CD14-positive monocyte (primary cell): ENCODE results near the gene PTPRD. TPM values are rescaled to one million over a fixed set of nuclear protein-coding genes. Genes with fewer than 3 reads are reported as not detected.

Experiments
- DNase-seq, 3 donors: peaks; one replicate each; pipeline ENCODE4 v3.0.0-alpha.2; 2011 to 2022
- H2AFZ ChIP-seq: 2 replicates; pipeline ENCODE4 v1.6.0; 2012; ENCODE audit warnings: mild to moderate bottlenecking, low read depth, low read length, inconsistent platforms; ENCODE audit not compliant: insufficient read depth, poor library complexity, severe bottlenecking
- H3K27ac ChIP-seq, 2 donors: 1 replicate in 1 of 2; 2 replicates in 1 of 2; pipeline ENCODE4 v1.5.1; 2012 to 2013; ENCODE audit warnings: low read length in 2 of 2, control low read depth in 1 of 2, inconsistent platforms in 1 of 2, low read depth in 1 of 2, mild to moderate bottlenecking in 1 of 2
- H3K27me3 ChIP-seq, 2 donors: one replicate each; pipeline versions ENCODE4 v1.6.0 to v1.6.1; 2011 to 2013; ENCODE audit warnings: low read length in 2 of 2; ENCODE audit not compliant: control insufficient read depth in 2 of 2, insufficient read depth in 2 of 2
- H3K36me3 ChIP-seq, 2 donors: replicated peaks in 1 of 2; 1 replicate in 1 of 2; 2 replicates in 1 of 2; pipeline versions ENCODE4 v1.5.1 to v1.6.1; 2012 to 2013; ENCODE audit warnings: low read length in 2 of 2, control low read depth in 1 of 2, inconsistent platforms in 1 of 2, mild to moderate bottlenecking in 1 of 2; ENCODE audit not compliant: insufficient read depth in 2 of 2, control insufficient read depth in 1 of 2
- H3K4me1 ChIP-seq, 2 donors: 1 replicate in 1 of 2; 2 replicates in 1 of 2; pipeline versions ENCODE4 v1.5.1 to v1.6.1; 2012 to 2013; ENCODE audit warnings: low read length in 2 of 2, control low read depth in 1 of 2, inconsistent platforms in 1 of 2, mild to moderate bottlenecking in 1 of 2, moderate library complexity in 1 of 2; ENCODE audit not compliant: insufficient read depth in 2 of 2, control insufficient read depth in 1 of 2
- H3K4me2 ChIP-seq: replicated peaks from 2 replicates; pipeline ENCODE3; 2012; ENCODE audit warnings: low read length, moderate library complexity, mild to moderate bottlenecking; ENCODE audit not compliant: poor library complexity, severe bottlenecking; ENCODE audit errors: extremely low read depth
- H3K4me3 ChIP-seq, 3 experiments: fragments of 200-600 bp in 1 of 3; sonication (generic) in 1 of 3; replicated peaks in 1 of 3; 1 replicate in 2 of 3; 2 replicates in 1 of 3; pipeline ENCODE4 v1.5.1; 2011 to 2013; ENCODE audit warnings: low read length in 3 of 3, mild to moderate bottlenecking in 3 of 3, control low read depth in 2 of 3, low read depth in 2 of 3, inconsistent platforms in 1 of 3, moderate library complexity in 1 of 3
- H3K79me2 ChIP-seq: 2 replicates; pipeline ENCODE4 v1.6.0; 2012; ENCODE audit warnings: mild to moderate bottlenecking, control low read depth, inconsistent platforms, low read length, moderate library complexity; ENCODE audit not compliant: insufficient read depth
- H3K9ac ChIP-seq: 2 replicates; pipeline ENCODE4 v1.6.0; 2017; ENCODE audit warnings: low read length, mild to moderate bottlenecking; ENCODE audit not compliant: insufficient read depth, poor library complexity, severe bottlenecking
- H3K9me3 ChIP-seq, 2 donors: replicated peaks in 1 of 2; 1 replicate in 1 of 2; 2 replicates in 1 of 2; pipeline versions ENCODE4 v1.5.1 to v1.6.1; 2012 to 2013; ENCODE audit warnings: low read length in 2 of 2, control low read depth in 1 of 2; ENCODE audit not compliant: control insufficient read depth in 1 of 2, insufficient read depth in 1 of 2
- H4K20me1 ChIP-seq: 2 replicates; pipeline ENCODE4 v1.6.0; 2012; ENCODE audit warnings: mild to moderate bottlenecking, low read length, control low read depth, moderate library complexity; ENCODE audit not compliant: insufficient read depth
- H3K27ac Mint-ChIP-seq, 7 donors: one replicate each; pipeline ENCODE4 v1.8.0; 2020; ENCODE audit warnings: mild to moderate bottlenecking in 7 of 7, mixed read lengths in 7 of 7, moderate library complexity in 6 of 7, inconsistent platforms in 2 of 7
- H3K27me3 Mint-ChIP-seq, 3 donors: one replicate each; pipeline ENCODE4 v1.8.0; 2021 to 2022; ENCODE audit warnings: low read depth in 3 of 3, mild to moderate bottlenecking in 3 of 3, mixed read lengths in 3 of 3, moderate library complexity in 3 of 3, inconsistent platforms in 1 of 3
- H3K36me3 Mint-ChIP-seq, 2 donors: one replicate each; pipeline ENCODE4 v1.8.0; 2020; ENCODE audit warnings: mixed read lengths in 2 of 2, inconsistent platforms in 1 of 2, mild to moderate bottlenecking in 1 of 2
- H3K4me1 Mint-ChIP-seq: one replicate; pipeline ENCODE4 v1.8.0; 2020; ENCODE audit warnings: mild to moderate bottlenecking, mixed read lengths
- H3K4me3 Mint-ChIP-seq, 2 donors: one replicate each; pipeline ENCODE4 v1.8.0; 2020; ENCODE audit warnings: mild to moderate bottlenecking in 2 of 2, mixed read lengths in 2 of 2, moderate library complexity in 1 of 2
- H3K9me3 Mint-ChIP-seq, 7 donors: one replicate each; pipeline ENCODE4 v1.8.0; 2020 to 2022; ENCODE audit warnings: mixed read lengths in 7 of 7, mild to moderate bottlenecking in 6 of 7, moderate library complexity in 6 of 7, inconsistent platforms in 2 of 7
- WGBS: methylation state at CpG from one replicate; pipeline ENCODE4 v1.1.5; 2013; ENCODE audit warnings: missing lambda C conversion rate; ENCODE audit not compliant: insufficient coverage; 5-methylcytosine and 5-hydroxymethylcytosine counted together
- intact Hi-C, 2 donors: fragments of 100-400 bp; cut with micrococcal nuclease; formaldehyde crosslinking; loops; one replicate each; pipeline versions ENCODE4 v1.15.0 to v1.15.1; 2023
- polyA plus RNA-seq, 3 donors: library from polyadenylated mRNA; depleted of rRNA in 1 of 3; unstranded in 2 of 3; stranded (reverse) in 1 of 3; fragments of 300-500 nt in 2 of 3; fragments of >200 nt in 1 of 3; fragmentation: Illumina TruSeq in 2 of 3; gene quantifications; 1 replicate in 2 of 3; 2 replicates in 1 of 3; pipeline ENCODE4 v1.2.3, GENCODE V29; 2012 to 2021
- TF ChIP-seq, protein P1 (sequence below): fragments of 200-600 bp; IDR thresholded peaks from one replicate; pipeline ENCODE4 v1.8.0; 2022; ENCODE audit warnings: antibody characterized with exemption, mild to moderate bottlenecking

Gene PTPRD
- polyA plus RNA-seq, 3 donors: not detected

DNA sequence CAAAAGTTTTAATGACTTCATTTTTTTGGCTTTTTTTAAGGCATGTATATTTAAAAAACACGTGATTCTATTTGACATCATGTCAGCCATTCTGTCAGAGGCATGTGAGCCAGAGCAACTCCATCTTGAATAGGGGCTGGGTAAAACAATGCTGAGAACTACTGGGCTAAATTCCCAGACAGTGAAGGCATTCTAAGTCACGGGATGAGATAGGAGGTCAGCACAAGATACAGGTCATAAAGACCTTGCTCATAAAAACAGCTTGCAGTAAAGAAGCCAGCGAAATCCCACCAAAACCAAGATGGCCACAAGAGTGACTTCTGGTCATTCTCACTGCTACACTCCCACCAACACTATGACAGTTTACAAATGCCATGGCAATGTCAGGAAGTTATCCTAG is 1812.6 kb downstream of the PTPRD start:
- H3K27ac Mint-ChIP-seq: no peak overlapping the region
- Histone ChIP-seq H3K9me3 (no peaks in the 10 kb centered on the region), H3K79me2 (no peaks in the 10 kb centered on the region), H3K4me2 (no peak overlapping the region), H3K4me1 (no peaks in the 10 kb centered on the region), H3K9ac (no peak overlapping the region), H3K27ac (no peak overlapping the region), H3K4me3 (no peak overlapping the region), H3K27me3 (no peaks in the 10 kb centered on the region), H3K36me3 (no peaks in the 10 kb centered on the region), H4K20me1 (no peaks in the 10 kb centered on the region), H2AFZ (no peak overlapping the region)
- H3K4me3 Mint-ChIP-seq: no peak overlapping the region
- WGBS: 100% methylated on average over 3 of the region's 3 CpGs
- H3K27me3 Mint-ChIP-seq: no peaks in the 10 kb centered on the region
- no peaks in the 10 kb centered on the region for H3K4me1 Mint-ChIP-seq
- DNase-seq: no peak
- TF ChIP-seq, protein P1, sequence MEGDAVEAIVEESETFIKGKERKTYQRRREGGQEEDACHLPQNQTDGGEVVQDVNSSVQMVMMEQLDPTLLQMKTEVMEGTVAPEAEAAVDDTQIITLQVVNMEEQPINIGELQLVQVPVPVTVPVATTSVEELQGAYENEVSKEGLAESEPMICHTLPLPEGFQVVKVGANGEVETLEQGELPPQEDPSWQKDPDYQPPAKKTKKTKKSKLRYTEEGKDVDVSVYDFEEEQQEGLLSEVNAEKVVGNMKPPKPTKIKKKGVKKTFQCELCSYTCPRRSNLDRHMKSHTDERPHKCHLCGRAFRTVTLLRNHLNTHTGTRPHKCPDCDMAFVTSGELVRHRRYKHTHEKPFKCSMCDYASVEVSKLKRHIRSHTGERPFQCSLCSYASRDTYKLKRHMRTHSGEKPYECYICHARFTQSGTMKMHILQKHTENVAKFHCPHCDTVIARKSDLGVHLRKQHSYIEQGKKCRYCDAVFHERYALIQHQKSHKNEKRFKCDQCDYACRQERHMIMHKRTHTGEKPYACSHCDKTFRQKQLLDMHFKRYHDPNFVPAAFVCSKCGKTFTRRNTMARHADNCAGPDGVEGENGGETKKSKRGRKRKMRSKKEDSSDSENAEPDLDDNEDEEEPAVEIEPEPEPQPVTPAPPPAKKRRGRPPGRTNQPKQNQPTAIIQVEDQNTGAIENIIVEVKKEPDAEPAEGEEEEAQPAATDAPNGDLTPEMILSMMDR: no peak
- no peaks in the 10 kb centered on the region for H3K36me3 Mint-ChIP-seq
- intact Hi-C loops: no loop called here
- H3K9me3 Mint-ChIP-seq: peaks cover 0 to 3% (median 0%) of the 10 kb centered on the region in 7 donors

DNA sequence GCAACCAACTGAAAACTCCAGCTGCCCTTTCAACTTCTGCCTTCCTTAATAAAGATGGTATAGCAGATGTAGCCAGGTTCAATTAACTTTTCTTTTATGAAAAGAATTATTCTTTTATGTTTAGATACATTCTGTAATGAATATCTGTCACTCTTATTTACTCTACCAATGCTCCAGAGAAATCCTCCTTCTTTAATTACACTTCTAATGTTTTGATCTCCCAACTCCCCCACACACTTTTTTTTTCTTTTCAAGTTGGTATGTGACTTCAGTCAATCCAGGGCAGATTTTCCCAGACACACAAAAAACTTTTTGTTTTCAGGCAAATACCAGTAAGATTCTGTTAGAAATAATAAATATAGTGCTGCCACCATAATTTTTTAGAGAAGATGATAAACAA is 1813.2 kb downstream of the PTPRD start:
- peaks cover 0 to 3% (median 0%) of the 10 kb centered on the region in 7 donors for H3K9me3 Mint-ChIP-seq
- no peaks in the 10 kb centered on the region for H4K20me1 ChIP-seq
- H3K27me3 Mint-ChIP-seq: no peaks in the 10 kb centered on the region
- TF ChIP-seq, protein P1: no peak
- H3K4me1 ChIP-seq: no peaks in the 10 kb centered on the region
- no peaks in the 10 kb centered on the region for H3K27me3 ChIP-seq
- H3K4me2 ChIP-seq: no peak overlapping the region
- no peaks in the 10 kb centered on the region for H3K36me3 Mint-ChIP-seq
- H2AFZ ChIP-seq: no peak overlapping the region
- no peaks in the 10 kb centered on the region for H3K36me3 ChIP-seq
- no peak overlapping the region for H3K4me3 Mint-ChIP-seq
- H3K27ac ChIP-seq: no peak overlapping the region
- no peaks in the 10 kb centered on the region for H3K4me1 Mint-ChIP-seq
- no peaks in the 10 kb centered on the region for H3K79me2 ChIP-seq
- no peak overlapping the region for H3K4me3 ChIP-seq
- H3K27ac Mint-ChIP-seq: no peak overlapping the region
- DNase-seq: no peak
- no peak overlapping the region for H3K9ac ChIP-seq
- intact Hi-C loops: no loop called here
- no peaks in the 10 kb centered on the region for H3K9me3 ChIP-seq
